Hematopoietic multipotent progenitor cell treated with erythropoietin and hydrocortisone succinate and interleukin-3 and kit ligand, for 15 days (in vitro differentiated cells): ENCODE measurements around the gene SPANXA1.
"Not testable (repeated sequence)": the region's sequence is repeated elsewhere in the genome, so short reads cannot be mapped to it uniquely, and the experiment has no call there.

ENCODE experiments used
- DNase-seq: peaks from one replicate; pipeline ENCODE4 v3.0.0-alpha.2; 2015; ENCODE audit warnings: low spot score

SPANXA1 gene

GRCh38 chrX:141584638-141585037, at the start of gene SPANXA1:
SPANXA1 (minus strand) TSS chrX:141584738; CDS start chrX:141584678, 60 bp downstream.
- not testable (repeated sequence) for DNase-seq

- no peak for DNase-seq
Observed at GRCh38 chrX:141632124-141632523, 47.6 kb upstream of the SPANXA1 start.

- no peak for DNase-seq
Observed at GRCh38 chrX:141619336-141619735, 34.8 kb upstream of the SPANXA1 start.

- no peak for DNase-seq
Observed at GRCh38 chrX:141609111-141609510, 24.6 kb upstream of the SPANXA1 start.

GRCh38 chrX:141589408-141589807, 4.9 kb upstream of the SPANXA1 start, which contains the start of gene SPANXA2:
SPANXA2 (plus strand) TSS chrX:141589708; CDS start chrX:141589768, 60 bp downstream.
- not testable (repeated sequence) for DNase-seq

GRCh38 chrX:141542551-141542950, 42.0 kb downstream of the SPANXA1 start:
- DNase-seq, result not testable (repeated sequence)
